ENCODE measurements around the gene SLC35E4.

- TF ChIP-seq CTCF (IDR thresholded peaks at IDR 0.05) (no peak), POLR2A (IDR thresholded peaks at IDR 0.05) (no peak)
Observed at GRCh38 chr22:30695351-30695851, 59.8 kb downstream of the SLC35E4 start.

Measured in body of pancreas (tissue), 4 donors.